H1 (cell line): Measurements from ENCODE around the gene GABRE. TPM values are rescaled to one million over a fixed set of nuclear protein-coding genes. Genes with fewer than 3 reads are reported as not detected.

Experiments
- CBX5 ChIP-seq: fragments of 300-800, 300-1000 bp; sonication (generic); IDR thresholded peaks from 2 replicates; pipeline ENCODE4 v1.7.1; 2016; ENCODE audit warnings: antibody characterized with exemption, low read length, low read depth
- CEBPB ChIP-seq: IDR thresholded peaks from 2 replicates; pipeline ENCODE4 v1.6.1; 2012; ENCODE audit warnings: low read depth, low read length
- CHD7 ChIP-seq: fragments of 300-600 bp; sonication (generic); IDR thresholded peaks from 2 replicates; pipeline ENCODE4 v1.7.1; 2012; ENCODE audit warnings: low read length, moderate library complexity, mild to moderate bottlenecking, inconsistent platforms; ENCODE audit not compliant: insufficient replicate concordance
- CTCF ChIP-seq, 3 experiments: IDR thresholded peaks; 1 replicate in 2 of 3; 2 replicates in 1 of 3; pipeline versions ENCODE4 v1.5.1 to v1.6.1; 2011; ENCODE audit warnings: low read length in 3 of 3, mild to moderate bottlenecking in 3 of 3, inconsistent platforms in 2 of 3, low read depth in 1 of 3, moderate library complexity in 1 of 3; ENCODE audit not compliant: insufficient read depth in 1 of 3; ENCODE audit errors: control extremely low read depth in 1 of 3
- GABPA ChIP-seq: IDR thresholded peaks from 2 replicates; pipeline ENCODE4 v1.6.1; 2011; ENCODE audit warnings: mild to moderate bottlenecking, low read length, moderate library complexity, borderline replicate concordance; ENCODE audit not compliant: insufficient read depth
- GTF2F1 ChIP-seq: IDR thresholded peaks from 2 replicates; pipeline ENCODE4 v1.6.1; 2012; ENCODE audit warnings: low read depth, low read length, improper control_type of control experiment, borderline replicate concordance
- HDAC2 ChIP-seq, 2 experiments: fragments of 300-600 bp in 1 of 2; sonication (generic) in 1 of 2; IDR thresholded peaks; 2 replicates each; pipeline ENCODE4 v1.6.1; 2011 to 2012; ENCODE audit warnings: low read depth in 2 of 2, low read length in 2 of 2, mild to moderate bottlenecking in 2 of 2, moderate library complexity in 2 of 2, borderline replicate concordance in 1 of 2, inconsistent platforms in 1 of 2
- KDM1A ChIP-seq: fragments of 200-600, 300-600 bp; sonication (generic); IDR thresholded peaks from 2 replicates; pipeline ENCODE4 v1.7.1; 2016; ENCODE audit warnings: mild to moderate bottlenecking, low read length, borderline replicate concordance
- SIX5 ChIP-seq: IDR thresholded peaks from 2 replicates; pipeline ENCODE4 v1.6.1; 2011; ENCODE audit warnings: mild to moderate bottlenecking, low read depth, low read length
- polyA plus RNA-seq, 7 experiments: library from polyadenylated mRNA; depleted of rRNA in 3 of 7; stranded (reverse) in 5 of 7; unstranded in 2 of 7; fragments of >200 nt in 5 of 7; fragments of 200-250 nt in 2 of 7; gene quantifications; 1 replicate in 5 of 7; 2 replicates in 1 of 7; 4 replicates in 1 of 7; pipeline versions ENCODE4 v1.2.1 to v1.2.3, GENCODE V29; 2011 to 2013; ENCODE audit warnings: missing spikeins in 2 of 7, mixed read lengths in 2 of 7
- total RNA-seq: library from RNA; stranded (reverse); fragmentation: NEBNext Ultra II Directional; extraction: Animal tissue kit (Norgen Biotek cat#: 25700); gene quantifications from 2 replicates; pipeline ENCODE4 v1.2.1, GENCODE V29; 2021

GABRE gene
- total and polyA plus RNA-seq, 2 of the 8 experiments (the other 6 are each of a cell fraction or from before 2014, with no cell fraction given), result 5.5 to 7.0 TPM

- TF ChIP-seq CHD7 (no peak), GTF2F1 (no peak), CEBPB (no peak), KDM1A (no peak), CTCF (IDR thresholded peaks at IDR 0.05; ENCODE audit: control extremely low read depth in 1 of 3, insufficient read depth in 1 of 3, low read depth in 1 of 3, low read length in 3 of 3) (no peak), GABPA (no peak), SIX5 (no peak), HDAC2 (IDR thresholded peaks at IDR 0.05; ENCODE audit: borderline replicate concordance in 1 of 2, low read depth in 2 of 2, low read length in 2 of 2) (no peak), CBX5 (no peak)
Observed at GRCh38 chrX:151962034-151962433, 12.4 kb downstream of the GABRE start (continued).
